PFSK-1 (cell line): ENCODE measurements around the gene FMNL1.

Source experiments
- FOXP2 ChIP-seq: optimal IDR thresholded peaks from 2 replicates; pipeline ENCODE3; 2011; ENCODE audit warnings: borderline replicate concordance, control low read depth, inconsistent platforms; ENCODE audit not compliant: insufficient read depth; ENCODE audit errors: extremely low read length, extremely low read depth
- POLR2AphosphoS5 ChIP-seq: IDR thresholded peaks from 2 replicates; pipeline ENCODE4 v1.6.1; 2012; ENCODE audit warnings: low read depth, mild to moderate bottlenecking, control low read depth, low read length, moderate library complexity
- SIN3A ChIP-seq: IDR thresholded peaks from 2 replicates; pipeline ENCODE4 v1.6.1; 2012; ENCODE audit warnings: mild to moderate bottlenecking, low read length, moderate library complexity, borderline replicate concordance; ENCODE audit not compliant: insufficient read depth
- TAF1 ChIP-seq: IDR thresholded peaks from 2 replicates; pipeline ENCODE4 v1.6.1; 2012; ENCODE audit warnings: low read length, control low read depth, borderline replicate concordance; ENCODE audit not compliant: insufficient read depth
- TF ChIP-seq, protein P1 (sequence below), 2 experiments: IDR thresholded peaks; 2 replicates each; pipeline versions ENCODE4 v1.6.1 to v1.8.0; 2011 to 2012; ENCODE audit warnings: low read depth in 2 of 2, low read length in 2 of 2, control low read depth in 1 of 2, inconsistent platforms in 1 of 2, mild to moderate bottlenecking in 1 of 2, moderate library complexity in 1 of 2; ENCODE audit not compliant: insufficient read depth in 1 of 2

DNA sequence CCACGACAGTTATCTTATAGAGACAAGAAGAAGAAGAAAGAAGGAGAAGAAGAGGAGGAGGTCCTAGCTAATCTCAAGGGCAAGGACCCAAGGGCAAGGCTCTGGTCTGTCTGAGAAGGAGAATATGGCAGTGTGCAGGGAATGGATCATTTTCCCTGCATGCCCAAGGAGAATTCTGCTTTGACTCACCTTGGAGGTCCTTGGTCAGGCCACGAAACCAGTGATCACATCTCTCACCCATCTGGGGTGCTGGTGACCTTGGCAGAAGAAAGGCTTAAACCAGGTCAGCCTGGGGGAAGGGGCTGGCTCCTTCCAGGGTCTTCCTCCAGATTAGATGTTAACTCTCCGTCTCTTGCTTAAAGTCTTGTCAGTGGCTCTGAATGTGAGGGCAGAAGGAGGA lies 1.6 kb upstream of the FMNL1 start:
- TF ChIP-seq POLR2AphosphoS5 (no peak), TAF1 (no peak), SIN3A (no peak), FOXP2 (no peak)
- TF ChIP-seq, protein P1, sequence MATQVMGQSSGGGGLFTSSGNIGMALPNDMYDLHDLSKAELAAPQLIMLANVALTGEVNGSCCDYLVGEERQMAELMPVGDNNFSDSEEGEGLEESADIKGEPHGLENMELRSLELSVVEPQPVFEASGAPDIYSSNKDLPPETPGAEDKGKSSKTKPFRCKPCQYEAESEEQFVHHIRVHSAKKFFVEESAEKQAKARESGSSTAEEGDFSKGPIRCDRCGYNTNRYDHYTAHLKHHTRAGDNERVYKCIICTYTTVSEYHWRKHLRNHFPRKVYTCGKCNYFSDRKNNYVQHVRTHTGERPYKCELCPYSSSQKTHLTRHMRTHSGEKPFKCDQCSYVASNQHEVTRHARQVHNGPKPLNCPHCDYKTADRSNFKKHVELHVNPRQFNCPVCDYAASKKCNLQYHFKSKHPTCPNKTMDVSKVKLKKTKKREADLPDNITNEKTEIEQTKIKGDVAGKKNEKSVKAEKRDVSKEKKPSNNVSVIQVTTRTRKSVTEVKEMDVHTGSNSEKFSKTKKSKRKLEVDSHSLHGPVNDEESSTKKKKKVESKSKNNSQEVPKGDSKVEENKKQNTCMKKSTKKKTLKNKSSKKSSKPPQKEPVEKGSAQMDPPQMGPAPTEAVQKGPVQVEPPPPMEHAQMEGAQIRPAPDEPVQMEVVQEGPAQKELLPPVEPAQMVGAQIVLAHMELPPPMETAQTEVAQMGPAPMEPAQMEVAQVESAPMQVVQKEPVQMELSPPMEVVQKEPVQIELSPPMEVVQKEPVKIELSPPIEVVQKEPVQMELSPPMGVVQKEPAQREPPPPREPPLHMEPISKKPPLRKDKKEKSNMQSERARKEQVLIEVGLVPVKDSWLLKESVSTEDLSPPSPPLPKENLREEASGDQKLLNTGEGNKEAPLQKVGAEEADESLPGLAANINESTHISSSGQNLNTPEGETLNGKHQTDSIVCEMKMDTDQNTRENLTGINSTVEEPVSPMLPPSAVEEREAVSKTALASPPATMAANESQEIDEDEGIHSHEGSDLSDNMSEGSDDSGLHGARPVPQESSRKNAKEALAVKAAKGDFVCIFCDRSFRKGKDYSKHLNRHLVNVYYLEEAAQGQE (IDR thresholded peaks at IDR 0.05; ENCODE audit: insufficient read depth in 1 of 2, low read depth in 2 of 2, low read length in 2 of 2) = no peak
